ENCODE results near the gene MCUB.
"Not testable (repeated sequence)": the region's sequence is repeated elsewhere in the genome, so short reads cannot be mapped to it uniquely, and the experiment has no call there.

Gene MCUB

DNA sequence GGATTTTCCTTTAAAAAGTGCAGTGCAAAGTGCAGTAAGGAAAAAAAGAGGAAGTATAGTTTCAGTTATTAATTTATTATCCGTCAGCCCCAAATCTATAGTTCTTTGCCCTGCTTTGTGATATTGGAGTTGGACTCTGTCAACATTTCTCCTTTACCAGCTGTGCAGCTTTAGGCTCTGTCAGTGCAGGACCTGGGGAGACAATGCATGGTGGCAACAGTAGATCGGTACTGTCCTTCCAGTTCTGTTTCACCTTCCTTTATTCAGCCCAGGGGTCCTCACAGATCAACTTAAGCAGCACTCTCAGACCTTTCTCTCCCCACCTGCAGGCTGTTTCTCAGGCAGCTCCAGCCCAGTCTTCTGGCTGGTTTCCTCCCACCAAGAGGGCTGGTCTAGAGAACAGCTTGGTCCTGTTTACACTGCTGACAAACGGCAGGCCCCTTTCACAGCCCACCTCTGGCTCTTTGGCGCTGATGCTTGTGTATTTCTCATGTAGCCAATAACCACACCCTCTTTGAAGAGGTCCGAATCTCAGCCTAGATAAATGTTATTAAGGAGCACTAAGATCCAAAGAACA lies 71.6 kb downstream of the MCUB start:
- DNase-seq (no peak), ATAC-seq (no peak)

DNA sequence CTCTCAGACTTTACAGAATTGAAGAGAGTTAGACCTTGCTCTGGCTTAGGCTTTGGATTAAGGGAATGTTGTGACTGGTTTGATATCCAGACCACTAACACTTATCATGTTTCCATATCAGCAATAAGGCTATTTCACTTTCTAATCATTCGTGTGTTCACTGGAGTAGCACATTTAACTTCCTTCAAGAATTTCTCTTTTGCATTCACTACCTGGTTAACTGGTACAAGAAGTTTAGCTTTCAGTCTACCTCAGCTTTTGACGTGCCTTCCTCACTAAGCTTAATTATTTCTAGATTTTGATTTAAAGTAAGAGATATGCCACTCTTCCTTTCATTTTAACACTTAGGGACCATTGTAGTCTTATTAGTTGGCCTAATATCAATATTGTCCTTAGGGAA lies 80.6 kb downstream of the MCUB start:
- ATAC-seq (no peak), DNase-seq (no peak)

DNA sequence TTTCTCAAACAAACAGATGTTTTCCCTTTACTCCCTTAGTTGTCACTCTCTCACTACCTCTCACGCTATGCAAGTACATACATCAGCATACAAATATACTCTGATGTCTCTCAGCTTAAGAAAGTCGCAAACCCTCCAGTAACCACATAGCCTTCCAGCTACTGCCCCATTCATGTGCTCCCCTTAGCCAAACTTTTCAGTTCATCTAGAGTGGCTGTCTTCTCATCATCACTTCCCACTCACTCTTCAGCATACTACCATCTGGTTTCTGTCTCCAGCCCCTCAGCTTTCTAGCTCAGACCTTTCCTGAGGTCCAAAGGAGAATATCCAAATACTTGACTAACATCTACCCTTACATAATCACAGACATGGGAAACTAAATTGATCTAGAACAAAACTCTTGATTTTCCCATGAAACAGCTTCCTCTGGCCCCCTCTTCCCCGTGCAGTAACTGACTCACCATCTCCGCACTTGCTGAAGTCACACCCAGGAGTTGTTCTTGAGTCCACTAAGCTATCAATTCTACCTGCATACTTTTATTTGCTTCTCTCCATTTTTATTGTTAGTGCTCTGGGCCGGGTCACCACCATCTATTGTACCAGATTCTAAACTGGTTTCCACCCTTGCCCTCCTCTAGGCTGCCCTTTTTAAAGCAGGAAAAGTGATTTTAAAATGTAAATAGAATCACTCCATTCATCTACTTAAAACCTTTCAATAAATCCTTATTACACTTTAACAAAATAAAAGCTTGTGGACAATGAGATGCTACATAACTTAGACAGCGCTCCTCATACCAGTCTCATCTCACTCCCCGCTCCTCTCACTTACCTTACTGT lies 86.0 kb downstream of the MCUB start:
- no peak for DNase-seq
- peak; percentile 63 for ATAC-seq

DNA sequence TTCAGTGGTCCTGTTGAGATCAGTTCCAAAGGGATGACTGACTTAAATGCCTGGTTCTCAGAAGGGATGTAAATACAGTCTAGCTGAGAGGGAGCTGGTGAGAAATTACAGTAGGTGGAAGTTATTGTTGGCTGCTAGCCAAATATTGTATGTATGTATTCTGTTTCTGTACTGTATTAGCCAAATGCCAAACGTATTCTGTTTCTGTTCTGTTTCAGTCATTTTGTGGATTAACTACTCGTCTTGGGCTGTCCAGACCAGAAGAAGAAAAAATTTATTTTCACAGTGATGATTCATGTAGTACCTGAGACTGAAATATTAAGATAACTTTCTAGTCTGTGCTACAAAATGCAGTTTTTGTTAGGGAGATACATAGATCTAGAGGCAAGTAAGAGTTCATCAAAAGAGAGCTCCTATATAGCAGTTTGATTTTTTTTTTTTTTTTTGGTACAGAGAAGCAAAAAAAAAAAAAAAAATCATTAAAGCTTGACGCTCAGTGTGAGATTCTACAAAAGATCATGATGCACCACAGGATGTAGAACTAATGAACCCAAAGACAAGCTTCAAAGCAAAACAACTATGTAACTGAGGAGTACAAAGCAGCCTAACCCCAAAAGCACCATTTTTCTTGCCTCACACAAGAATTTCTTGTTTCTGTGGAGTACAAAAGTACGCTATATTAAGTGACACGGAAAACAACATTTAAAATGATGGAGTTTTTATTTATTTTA lies 88.4 kb downstream of the MCUB start:
- ATAC-seq (peak; percentile 40), DNase-seq (no peak)

DNA sequence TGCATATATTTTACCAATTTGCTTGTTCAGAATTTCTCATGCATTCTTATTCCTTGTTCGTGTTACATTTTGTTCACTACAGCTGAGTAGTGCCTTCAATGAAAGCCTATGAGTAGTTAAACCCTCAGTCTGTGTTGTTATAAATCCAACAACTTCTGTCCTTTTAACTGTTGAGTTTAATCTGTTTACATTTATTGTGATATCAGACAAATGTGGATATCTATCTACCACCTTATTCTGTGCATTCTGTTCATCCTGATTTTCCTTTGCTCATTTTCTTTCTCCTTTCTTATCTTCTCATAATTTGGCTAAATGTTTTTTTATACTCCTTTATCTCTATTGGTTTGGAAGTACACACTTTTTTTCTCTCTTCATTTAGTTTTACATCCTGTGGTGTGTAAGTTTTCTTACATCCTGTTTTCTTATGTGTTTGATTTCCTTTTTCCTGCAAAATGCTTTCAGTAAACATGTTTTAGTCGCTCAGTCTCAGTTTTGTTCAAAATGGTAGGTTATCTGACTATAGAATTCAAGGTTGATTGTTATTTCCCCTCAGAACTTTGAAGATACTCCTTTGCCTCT lies 89.0 kb downstream of the MCUB start:
- ATAC-seq = no peak

GRCh38 chr4:109649872-109650271 lies 89.8 kb downstream of the MCUB start:
- DNase-seq (no peak), ATAC-seq (peak; percentile 54)

More for the DNA sequence above, 89.0 kb downstream of the MCUB start:
- DNase-seq = no peak

DNA sequence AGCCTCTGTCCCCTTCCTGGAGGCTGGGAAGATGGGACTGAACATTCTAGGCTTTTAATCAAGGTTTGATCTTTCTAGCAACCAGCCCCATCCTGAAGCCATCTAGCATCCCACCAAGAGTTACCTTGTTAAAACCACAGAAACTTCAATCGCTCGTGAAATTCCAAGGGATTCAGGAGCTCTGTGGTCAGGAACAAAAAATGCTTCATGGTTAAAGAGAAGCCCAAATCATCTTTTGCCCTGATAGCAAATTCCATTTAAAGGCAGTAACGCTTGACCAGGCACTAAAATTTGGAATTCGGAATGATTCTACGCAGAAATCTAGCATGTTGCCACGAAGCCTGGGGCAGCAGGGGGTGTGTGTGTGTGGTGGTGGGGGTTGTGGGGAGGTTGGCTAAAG lies 95.3 kb downstream of the MCUB start:
- DNase-seq (no peak), ATAC-seq (no peak)

- no peak for DNase-seq
- ATAC-seq = no peak
Observed at GRCh38 chr4:109657854-109658418, 97.9 kb downstream of the MCUB start.

GRCh38 chr4:109658871-109659410 lies 98.9 kb downstream of the MCUB start:
- DNase-seq (no peak), ATAC-seq (no peak)

- ATAC-seq = no peak
- DNase-seq = no peak
Observed at GRCh38 chr4:109662116-109662515, 102.1 kb downstream of the MCUB start.

- ATAC-seq (no peak), DNase-seq (no peak)
Observed at GRCh38 chr4:109662771-109663170, 102.7 kb downstream of the MCUB start.

DNA sequence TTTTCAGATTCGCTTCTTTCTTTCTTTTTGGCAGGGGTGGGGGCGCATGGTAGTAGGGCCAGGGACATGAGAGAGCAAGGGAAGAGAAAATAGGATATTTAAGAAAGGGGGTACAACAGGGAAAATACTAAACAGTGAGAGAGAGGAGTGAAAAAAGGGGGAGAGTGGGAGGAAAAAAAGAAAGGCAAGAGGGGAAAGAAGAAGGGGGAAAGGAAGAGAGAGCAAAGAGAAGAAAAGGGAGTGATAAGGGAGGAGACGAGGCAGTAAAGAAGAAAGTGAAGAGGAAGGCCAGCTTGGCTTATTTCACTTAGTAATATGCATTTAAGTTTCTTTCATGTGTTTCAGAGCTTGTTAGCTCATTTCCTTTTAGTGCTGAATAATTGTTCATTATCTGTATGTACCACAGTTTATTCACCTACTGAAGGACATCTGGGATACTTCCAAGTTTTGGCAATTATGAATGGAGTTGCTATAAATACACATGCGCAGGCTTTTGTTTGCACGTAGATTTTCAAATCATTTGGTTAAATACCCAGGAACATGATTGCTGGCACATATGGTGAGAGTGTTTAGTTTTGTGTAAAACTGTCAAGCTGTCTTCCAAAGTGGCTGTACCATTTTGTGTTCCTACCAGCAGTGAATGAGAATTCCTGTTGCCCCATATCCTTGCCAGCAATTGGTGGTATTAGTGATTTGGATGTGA lies 105.9 kb downstream of the MCUB start:
- ATAC-seq (no peak), DNase-seq (no peak)

DNA sequence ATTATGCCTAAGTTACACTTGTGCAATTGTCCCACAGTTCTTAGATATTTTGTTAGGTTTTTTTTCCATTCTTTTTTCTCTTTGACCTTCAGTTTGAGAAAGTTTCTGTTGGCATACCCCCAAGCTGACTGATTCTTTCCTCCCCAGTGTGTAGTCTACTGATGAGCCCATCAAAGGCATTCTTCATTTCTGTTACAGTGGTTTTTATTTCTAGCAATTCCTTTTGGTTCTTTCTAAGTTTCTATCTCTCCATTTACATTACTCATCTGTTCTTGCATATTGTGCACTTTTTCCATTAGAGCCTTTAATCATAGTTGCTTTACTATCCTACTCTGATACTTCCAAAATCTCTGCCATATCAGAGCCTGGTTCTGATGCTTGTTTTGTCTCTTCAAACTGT lies 111.3 kb downstream of the MCUB start:
- peak; percentile 89 for ATAC-seq
- DNase-seq = peak; percentile 52

DNA sequence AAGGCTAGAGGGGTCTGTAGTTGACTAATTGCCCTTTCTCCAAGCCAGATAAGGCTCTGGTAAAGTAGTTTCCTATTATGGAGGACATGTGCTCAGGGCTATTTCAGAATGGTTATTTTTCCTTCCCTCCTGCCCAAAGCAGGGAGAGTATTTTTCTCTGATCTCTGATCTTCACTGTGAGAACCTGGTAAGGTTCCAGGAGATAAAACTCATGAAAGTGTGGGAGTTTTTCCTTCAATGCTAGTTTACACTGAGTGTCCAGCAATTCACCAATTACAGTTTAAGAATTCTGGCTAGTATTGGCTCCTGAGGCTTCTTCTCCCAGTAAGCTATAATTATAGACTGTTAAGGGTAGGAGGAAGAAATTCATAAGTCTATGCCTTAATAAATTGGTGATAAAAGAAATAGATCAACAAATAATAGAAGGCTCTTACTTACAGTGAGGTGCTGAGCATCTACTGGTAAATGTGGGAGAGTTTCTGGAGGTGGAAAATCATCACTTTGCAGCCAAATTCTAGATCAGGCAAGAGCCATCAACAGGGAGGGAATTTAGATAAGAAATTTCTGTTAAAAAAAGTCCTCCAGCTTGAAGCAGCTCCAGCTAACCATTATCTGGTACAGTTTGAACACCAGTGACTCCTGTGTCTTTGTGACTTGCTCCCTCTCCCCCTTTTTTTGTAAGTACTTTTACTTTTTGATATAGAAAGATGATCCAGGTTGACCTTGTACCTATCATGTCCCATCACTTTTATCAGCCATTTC lies 112.3 kb downstream of the MCUB start:
- ATAC-seq (no peak), DNase-seq (no peak)

DNA sequence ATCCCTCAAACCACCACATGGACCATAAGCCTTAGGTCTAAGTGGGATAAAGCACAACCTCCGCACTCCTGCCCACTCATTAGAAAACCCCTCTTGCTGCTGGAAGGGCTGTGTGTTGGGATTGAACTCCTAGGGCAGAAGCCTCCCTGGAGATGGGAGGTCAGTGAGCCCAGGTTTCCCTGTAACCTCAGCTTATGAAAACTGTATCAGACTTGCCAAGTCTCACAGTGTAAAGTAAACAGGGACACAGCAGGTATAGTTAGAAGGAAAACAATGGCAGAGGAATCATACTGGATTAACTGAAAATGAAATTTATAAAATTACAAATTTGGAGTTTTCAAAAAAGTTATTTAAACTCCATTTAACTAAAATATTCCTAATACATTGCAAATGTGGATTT lies 113.3 kb downstream of the MCUB start:
- ATAC-seq = no peak

DNA sequence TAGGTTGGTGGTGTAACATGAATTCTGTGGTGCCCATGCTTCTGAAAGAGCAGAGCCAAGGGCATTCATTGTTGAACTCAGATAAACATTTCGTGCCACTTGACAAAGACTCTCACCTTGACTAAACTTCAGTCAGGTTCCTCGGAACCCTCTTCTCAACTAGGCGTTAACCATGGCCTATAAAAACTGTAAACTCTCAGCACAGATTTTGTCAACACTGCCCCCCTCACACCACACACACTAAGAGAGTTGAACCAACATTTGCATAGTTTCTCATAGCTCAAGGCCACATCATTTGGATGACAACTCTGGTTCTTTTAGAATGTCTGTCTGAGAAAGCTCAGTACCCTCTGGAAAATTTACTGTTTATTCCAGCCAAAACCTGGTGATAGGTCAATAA lies 115.1 kb downstream of the MCUB start:
- peak; percentile 45 for ATAC-seq

More for the DNA sequence above, 113.3 kb downstream of the MCUB start:
- no peak for DNase-seq

GRCh38 chr4:109675843-109676242 lies 115.8 kb downstream of the MCUB start:
- DNase-seq = no peak
- no peak for ATAC-seq

More for the DNA sequence above, 115.1 kb downstream of the MCUB start:
- no peak for DNase-seq

DNA sequence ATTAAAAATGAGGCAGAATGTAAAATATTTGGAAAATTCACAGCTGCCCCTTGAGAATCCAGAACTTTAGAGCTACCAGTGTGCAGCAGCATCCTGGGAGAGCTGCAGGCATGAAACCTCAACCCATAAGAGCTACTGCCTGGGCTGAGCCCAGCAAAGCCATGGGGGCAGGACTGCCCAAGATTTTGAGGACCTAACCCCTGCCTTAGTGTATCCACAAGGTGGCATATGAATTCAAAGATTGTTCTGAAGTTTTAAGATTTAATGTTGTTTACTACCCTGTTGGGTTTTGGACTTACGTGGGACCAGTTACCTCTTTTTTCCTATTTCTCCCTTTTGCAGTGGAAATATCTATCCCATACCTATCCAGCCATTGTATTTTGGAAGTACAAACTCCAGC lies 116.8 kb downstream of the MCUB start:
- ATAC-seq = no peak
- no peak for DNase-seq

- DNase-seq, ATAC-seq: not testable (repeated sequence)
Observed at GRCh38 chr4:109678472-109678871, 118.4 kb downstream of the MCUB start.

- not testable (repeated sequence) for DNase-seq, ATAC-seq
Observed at GRCh38 chr4:109678925-109679324, 118.9 kb downstream of the MCUB start.

- ATAC-seq = no peak
- DNase-seq = no peak
Observed at GRCh38 chr4:109682875-109683274, 122.8 kb downstream of the MCUB start.

All from stimulated activated naive CD8-positive, alpha-beta T cell treated with anti-CD3 and anti-CD28 coated beads, Interleukin-15, Interleukin-2, amounts not matched to agents 100 U/mL and 50 U/mL, for 24 hours (primary cell).